ACC112 (cell line): ENCODE results near the gene WFIKKN2.

ENCODE experiments used
- H2AFZ ChIP-seq: fragments of 200-600 bp; sonication (generic); one replicate; pipeline ENCODE4 v1.6.0; 2017; ENCODE audit warnings: antibody characterized with exemption, low read length; ENCODE audit not compliant: unreplicated experiment
- H3K27ac ChIP-seq: fragments of 200-600 bp; sonication (generic); 2 replicates; pipeline ENCODE4 v1.5.1; 2014; ENCODE audit warnings: low read depth, mild to moderate bottlenecking, antibody characterized with exemption, low read length, moderate library complexity
- H3K27me3 ChIP-seq: fragments of 200-600 bp; sonication (generic); 2 replicates; pipeline ENCODE4 v1.6.1; 2014; ENCODE audit warnings: mild to moderate bottlenecking, antibody characterized with exemption, low read length, moderate library complexity, mixed read lengths; ENCODE audit not compliant: insufficient read depth
- H3K36me3 ChIP-seq: fragments of 200-600 bp; sonication (generic); 2 replicates; pipeline ENCODE4 v1.6.1; 2016; ENCODE audit warnings: mild to moderate bottlenecking, antibody characterized with exemption, low read length, moderate library complexity, mixed read lengths; ENCODE audit not compliant: insufficient read depth
- H3K4me1 ChIP-seq: fragments of 200-600 bp; sonication (generic); one replicate; pipeline ENCODE4 v1.6.1; 2016; ENCODE audit warnings: low read length, mixed read lengths; ENCODE audit not compliant: insufficient read depth, unreplicated experiment, control insufficient read depth
- H3K4me3 ChIP-seq: fragments of 200-600 bp; sonication (generic); 2 replicates; pipeline ENCODE4 v1.5.1; 2014; ENCODE audit warnings: mild to moderate bottlenecking, low read depth, low read length
- H3K79me2 ChIP-seq: fragments of 200-600 bp; sonication (generic); one replicate; pipeline ENCODE4 v1.6.0; 2016; ENCODE audit warnings: low read length; ENCODE audit not compliant: control insufficient read depth, unreplicated experiment, insufficient read depth

WFIKKN2 gene

GRCh38 chr17:50825188-50825587, 10.2 kb upstream of the WFIKKN2 start:
- Histone ChIP-seq H3K27ac (no peak overlapping the region), H2AFZ (no peak overlapping the region), H3K4me1 (no peaks in the 10 kb centered on the region), H3K36me3 (no peaks in the 10 kb centered on the region), H3K79me2 (no peaks in the 10 kb centered on the region), H3K27me3 (peaks cover 28% of the 10 kb centered on the region), H3K4me3 (no peak overlapping the region)

GRCh38 chr17:50828508-50829170, 6.7 kb upstream of the WFIKKN2 start:
- H2AFZ ChIP-seq = no peak overlapping the region
- H3K36me3 ChIP-seq = no peaks in the 10 kb centered on the region
- no peak overlapping the region for H3K27ac ChIP-seq
- H3K4me3 ChIP-seq = no peak overlapping the region
- H3K79me2 ChIP-seq = no peaks in the 10 kb centered on the region
- no peaks in the 10 kb centered on the region for H3K4me1 ChIP-seq
- peaks cover 9% of the 10 kb centered on the region for H3K27me3 ChIP-seq

- Histone ChIP-seq H3K27ac (no peak overlapping the region), H3K27me3 (peaks cover 8% of the 10 kb centered on the region; the same call in 1 of the 2 replicates), H3K79me2 (no peaks in the 10 kb centered on the region), H3K4me3 (no peak overlapping the region), H2AFZ (no peak overlapping the region), H3K4me1 (no peaks in the 10 kb centered on the region), H3K36me3 (no peaks in the 10 kb centered on the region)
These were observed 6.1 kb upstream of the WFIKKN2 start for GRCh38 chr17:50829332-50829731.

GRCh38 chr17:50830352-50830751, 5.0 kb upstream of the WFIKKN2 start:
- H3K36me3 ChIP-seq = no peaks in the 10 kb centered on the region
- peaks cover 4% of the 10 kb centered on the region for H3K27me3 ChIP-seq
- H2AFZ ChIP-seq = no peak overlapping the region
- H3K79me2 ChIP-seq = no peaks in the 10 kb centered on the region
- H3K4me3 ChIP-seq = no peak overlapping the region
- H3K27ac ChIP-seq = no peak overlapping the region
- no peaks in the 10 kb centered on the region for H3K4me1 ChIP-seq

- Histone ChIP-seq H2AFZ (no peak overlapping the region), H3K36me3 (no peaks in the 10 kb centered on the region), H3K4me1 (no peaks in the 10 kb centered on the region), H3K79me2 (no peaks in the 10 kb centered on the region), H3K27ac (no peak overlapping the region), H3K4me3 (no peak overlapping the region), H3K27me3 (peaks cover 4% of the 10 kb centered on the region)
These were observed 4.4 kb upstream of the WFIKKN2 start for GRCh38 chr17:50830994-50831393.

- H3K4me1 ChIP-seq = no peaks in the 10 kb centered on the region
- no peaks in the 10 kb centered on the region for H3K36me3 ChIP-seq
- H3K27me3 ChIP-seq = peaks cover 4% of the 10 kb centered on the region
- no peak overlapping the region for H3K4me3 ChIP-seq
- H3K79me2 ChIP-seq = no peaks in the 10 kb centered on the region
- no peak overlapping the region for H3K27ac ChIP-seq
- H2AFZ ChIP-seq = no peak overlapping the region
These were observed 3.9 kb upstream of the WFIKKN2 start for GRCh38 chr17:50831471-50831928.

- H3K27ac ChIP-seq = no peak overlapping the region
- no peak overlapping the region for H3K4me3 ChIP-seq
- H2AFZ ChIP-seq = no peak overlapping the region
- H3K79me2 ChIP-seq = no peaks in the 10 kb centered on the region
- no peaks in the 10 kb centered on the region for H3K4me1 ChIP-seq
- H3K27me3 ChIP-seq = peaks cover 4% of the 10 kb centered on the region
- H3K36me3 ChIP-seq = no peaks in the 10 kb centered on the region
These were observed 3.0 kb upstream of the WFIKKN2 start for GRCh38 chr17:50832267-50832863.

GRCh38 chr17:50832864-50833381, 2.5 kb upstream of the WFIKKN2 start:
- Histone ChIP-seq H3K79me2 (no peaks in the 10 kb centered on the region), H3K36me3 (no peaks in the 10 kb centered on the region), H2AFZ (no peak overlapping the region), H3K4me1 (no peaks in the 10 kb centered on the region), H3K27ac (no peak overlapping the region), H3K4me3 (no peak overlapping the region), H3K27me3 (no peaks in the 10 kb centered on the region; the same call in 1 of the 2 replicates)

- no peak overlapping the region for H3K27ac ChIP-seq
- no peaks in the 10 kb centered on the region for H3K79me2 ChIP-seq
- no peaks in the 10 kb centered on the region for H3K36me3 ChIP-seq
- no peak overlapping the region for H2AFZ ChIP-seq
- no peaks in the 10 kb centered on the region; the same call in 1 of the 2 replicates for H3K27me3 ChIP-seq
- no peaks in the 10 kb centered on the region for H3K4me1 ChIP-seq
- H3K4me3 ChIP-seq = no peak overlapping the region
These were observed 1.6 kb upstream of the WFIKKN2 start for GRCh38 chr17:50833510-50834428.

- H3K4me1 ChIP-seq = no peaks in the 10 kb centered on the region
- no peak overlapping the region for H2AFZ ChIP-seq
- H3K36me3 ChIP-seq = no peaks in the 10 kb centered on the region
- H3K27me3 ChIP-seq = no peaks in the 10 kb centered on the region; the same call in 1 of the 2 replicates
- H3K4me3 ChIP-seq = peak overlapping the region; percentile 58
- H3K27ac ChIP-seq = no peak overlapping the region
- no peaks in the 10 kb centered on the region for H3K79me2 ChIP-seq
These were observed 721 bp upstream of the WFIKKN2 start for GRCh38 chr17:50834429-50835300.
